IMR-90 (cell line): ENCODE results near the gene ZNF692. TPM values are rescaled to one million over a fixed set of nuclear protein-coding genes. Genes with fewer than 3 reads are reported as not detected.

Experiments
- ATAC-seq: fragments of 200-7000 bp; cut with Tn5 transposase; 2 replicates; pipeline ENCODE4 v1.9.1; 2020; ENCODE audit warnings: low read depth, mild to moderate bottlenecking, moderate library complexity
- BruUV-seq: library from RNA; stranded (reverse); fragments of 400-500 nt; replicated peaks from 2 replicates; lab custom pipeline; 2021; lab: Mats Ljungman, UMichigan
- CTCF ChIA-PET: fragments of 300-600 bp; formaldehyde crosslinking; extraction: SDS; loops from one replicate; lab custom pipeline; 2021; ENCODE audit warnings: antibody characterized with exemption; lab: Yijun Ruan, JAX
- POLR2A ChIA-PET: fragments of 300-600 bp; sonication (Branson Sonifier 250); formaldehyde crosslinking; loops from one replicate; lab custom pipeline; 2022; ENCODE audit warnings: antibody characterized with exemption; ENCODE audit not compliant: unreplicated experiment; lab: Charles Lee
- DNase-seq: peaks from one replicate; pipeline ENCODE4 v3.0.0; 2013
- H2AFZ ChIP-seq: replicated peaks from 2 replicates; pipeline ENCODE3; 2013; ENCODE audit warnings: low read length, mild to moderate bottlenecking; ENCODE audit not compliant: poor library complexity
- H2AK5ac ChIP-seq: 2 replicates; pipeline ENCODE4 v1.6.1; 2013; ENCODE audit warnings: low read depth, low read length, inconsistent platforms
- H2AK9ac ChIP-seq: replicated peaks from 2 replicates; pipeline ENCODE3; 2013; ENCODE audit warnings: mild to moderate bottlenecking, low read depth, low read length, moderate library complexity; ENCODE audit not compliant: poor library complexity
- H2BK120ac ChIP-seq: 2 replicates; pipeline ENCODE4 v1.6.1; 2013; ENCODE audit warnings: low read depth, low read length, inconsistent platforms
- H2BK15ac ChIP-seq: 3 replicates; pipeline ENCODE4 v1.6.1; 2013; ENCODE audit warnings: low read depth, low read length, inconsistent platforms
- H2BK20ac ChIP-seq: 2 replicates; pipeline ENCODE4 v1.6.1; 2013; ENCODE audit warnings: low read depth, mild to moderate bottlenecking, inconsistent platforms, low read length, moderate library complexity
- H2BK5ac ChIP-seq: 2 replicates; pipeline ENCODE4 v1.6.1; 2013; ENCODE audit warnings: mild to moderate bottlenecking, low read depth, low read length, inconsistent platforms; ENCODE audit not compliant: poor library complexity, severe bottlenecking
- H3K14ac ChIP-seq: replicated peaks from 2 replicates; pipeline ENCODE4 v1.6.1; 2013; ENCODE audit warnings: low read depth, low read length, inconsistent platforms
- H3K18ac ChIP-seq: 2 replicates; pipeline ENCODE4 v1.6.1; 2013; ENCODE audit warnings: low read depth, low read length, control low read depth
- H3K23ac ChIP-seq: 2 replicates; pipeline ENCODE4 v1.6.1; 2013; ENCODE audit warnings: low read depth, low read length, inconsistent platforms
- H3K27ac ChIP-seq: 2 replicates; pipeline ENCODE4 v1.5.1; 2013; ENCODE audit warnings: mild to moderate bottlenecking, control low read depth, low read length; ENCODE audit not compliant: insufficient read depth
- H3K27me3 ChIP-seq: 2 replicates; pipeline ENCODE4 v1.6.1; 2013; ENCODE audit warnings: low read length; ENCODE audit not compliant: control insufficient read depth, insufficient read depth
- H3K36me3 ChIP-seq: 2 replicates; pipeline ENCODE4 v1.6.1; 2013; ENCODE audit warnings: low read length, mixed read lengths; ENCODE audit not compliant: control insufficient read depth, insufficient read depth
- H3K4ac ChIP-seq: 2 replicates; pipeline ENCODE4 v1.6.1; 2013; ENCODE audit warnings: low read depth, low read length, inconsistent platforms
- H3K4me1 ChIP-seq: 2 replicates; pipeline ENCODE4 v1.6.1; 2013; ENCODE audit warnings: low read length, mixed read lengths; ENCODE audit not compliant: control insufficient read depth, insufficient read depth
- H3K4me2 ChIP-seq: 2 replicates; pipeline ENCODE4 v1.6.1; 2013; ENCODE audit warnings: low read depth, mild to moderate bottlenecking, control low read depth, low read length, moderate library complexity
- H3K4me3 ChIP-seq: 2 replicates; pipeline ENCODE4 v1.5.1; 2013; ENCODE audit warnings: low read depth, mild to moderate bottlenecking, control low read depth, low read length, moderate library complexity; ENCODE audit not compliant: insufficient read depth
- H3K56ac ChIP-seq: 2 replicates; pipeline ENCODE4 v1.6.1; 2013; ENCODE audit warnings: low read length, inconsistent platforms; ENCODE audit not compliant: insufficient read depth; ENCODE audit errors: extremely low read depth
- H3K79me1 ChIP-seq, 2 experiments: 2 replicates each; pipeline ENCODE4 v1.6.1; 2013; ENCODE audit warnings: low read length in 2 of 2, inconsistent platforms in 1 of 2, low read depth in 1 of 2
- H3K9ac ChIP-seq: 2 replicates; pipeline ENCODE4 v1.6.1; 2013; ENCODE audit warnings: low read depth, low read length, control low read depth
- H3K9me1 ChIP-seq: 2 replicates; pipeline ENCODE4 v1.6.1; 2013; ENCODE audit warnings: low read length, inconsistent platforms; ENCODE audit not compliant: insufficient read depth
- H3K9me3 ChIP-seq: 2 replicates; pipeline ENCODE4 v1.6.1; 2013; ENCODE audit warnings: low read length; ENCODE audit not compliant: control insufficient read depth, insufficient read depth
- H4K20me1 ChIP-seq: 2 replicates; pipeline ENCODE4 v1.6.1; 2013; ENCODE audit warnings: low read length, inconsistent platforms; ENCODE audit not compliant: insufficient read depth
- H4K5ac ChIP-seq: 2 replicates; pipeline ENCODE4 v1.6.1; 2013; ENCODE audit warnings: mild to moderate bottlenecking, low read depth, low read length, control low read depth
- H4K8ac ChIP-seq, 2 experiments: 2 replicates each; pipeline ENCODE4 v1.6.1; 2013; ENCODE audit warnings: low read depth in 2 of 2, low read length in 2 of 2, control low read depth in 1 of 2, inconsistent platforms in 1 of 2
- H4K91ac ChIP-seq: 2 replicates; pipeline ENCODE4 v1.6.1; 2013; ENCODE audit warnings: low read depth, low read length, inconsistent platforms; ENCODE audit not compliant: insufficient read depth
- BHLHE40 ChIP-seq: fragments of 150-350 bp; IDR thresholded peaks from 2 replicates; pipeline ENCODE4 v1.6.1; 2016; ENCODE audit warnings: mild to moderate bottlenecking, low read depth, low read length
- CEBPB ChIP-seq: IDR thresholded peaks from 2 replicates; pipeline ENCODE4 v1.6.1; 2012; ENCODE audit warnings: low read depth, low read length, improper control_type of control experiment
- CHD1 ChIP-seq: IDR thresholded peaks from 2 replicates; pipeline ENCODE4 v1.6.1; 2012; ENCODE audit warnings: low read depth, low read length, improper control_type of control experiment
- CTCF ChIP-seq: conservative IDR thresholded peaks from 2 replicates; pipeline ENCODE4 v1.5.1; 2012; ENCODE audit warnings: mild to moderate bottlenecking, low read depth, low read length, improper control_type of control experiment
- ELK1 ChIP-seq: fragments of 150-350 bp; IDR thresholded peaks from 2 replicates; pipeline ENCODE4 v1.6.1; 2016; ENCODE audit warnings: low read depth, mild to moderate bottlenecking, low read length, moderate library complexity, borderline replicate concordance
- FOS ChIP-seq: fragments of 150-350 bp; IDR thresholded peaks from 2 replicates; pipeline ENCODE4 v1.6.1; 2016; ENCODE audit warnings: low read depth, low read length
- MAFK ChIP-seq: IDR thresholded peaks from 2 replicates; pipeline ENCODE4 v1.6.1; 2012; ENCODE audit warnings: low read depth, low read length, improper control_type of control experiment
- MAZ ChIP-seq: IDR thresholded peaks from 2 replicates; pipeline ENCODE4 v1.6.1; 2012; ENCODE audit warnings: low read depth, mild to moderate bottlenecking, low read length, improper control_type of control experiment, moderate library complexity, borderline replicate concordance
- MXI1 ChIP-seq: IDR thresholded peaks from 2 replicates; pipeline ENCODE4 v1.6.1; 2012; ENCODE audit warnings: low read depth, mild to moderate bottlenecking, low read length, moderate library complexity, borderline replicate concordance
- NFE2L2 ChIP-seq: fragments of 150-350 bp; IDR thresholded peaks from 2 replicates; pipeline ENCODE4 v1.6.1; 2016; ENCODE audit warnings: low read depth, mild to moderate bottlenecking, low read length
- POLR2A ChIP-seq: IDR thresholded peaks from 2 replicates; pipeline ENCODE4 v1.6.1; 2012; ENCODE audit warnings: mild to moderate bottlenecking, low read depth, low read length
- RAD21 ChIP-seq: IDR thresholded peaks from 2 replicates; pipeline ENCODE4 v1.6.1; 2012; ENCODE audit warnings: low read length, improper control_type of control experiment
- RCOR1 ChIP-seq: IDR thresholded peaks from 2 replicates; pipeline ENCODE4 v1.6.1; 2012; ENCODE audit warnings: mild to moderate bottlenecking, low read length, improper control_type of control experiment; ENCODE audit not compliant: insufficient replicate concordance
- RFX5 ChIP-seq: IDR thresholded peaks from 2 replicates; pipeline ENCODE4 v1.8.0; 2012; ENCODE audit warnings: low read depth, mild to moderate bottlenecking, low read length, moderate library complexity
- USF2 ChIP-seq: fragments of 150-350 bp; IDR thresholded peaks from 2 replicates; pipeline ENCODE4 v1.6.1; 2017; ENCODE audit warnings: mild to moderate bottlenecking, antibody characterized with exemption, low read length, low read depth
- WGBS, 2 experiments: methylation state at CpG; one replicate each; pipeline versions ENCODE4 v1.1.5 to v1.1.7; 2013; ENCODE audit warnings: missing lambda C conversion rate in 2 of 2; ENCODE audit not compliant: insufficient read length in 1 of 2; ENCODE audit errors: extremely low coverage in 2 of 2; 5-methylcytosine and 5-hydroxymethylcytosine counted together
- dilution Hi-C: fragments of 300-500 bp; cut with HindIII; formaldehyde crosslinking; loops from one replicate; pipeline ENCODE4 v1.14.3; 2018; ENCODE audit warnings: low sequenced_read_pairs; ENCODE audit not compliant: unreplicated experiment
- in situ Hi-C: fragments of 300-500 bp; cut with MboI; formaldehyde crosslinking; loops from 3 replicates; pipeline ENCODE4 v1.14.3; 2019; ENCODE audit warnings: low sequenced_read_pairs, inconsistent platforms, mixed read lengths
- intact Hi-C: fragments of 100-400 bp; cut with micrococcal nuclease; formaldehyde crosslinking; loops from 2 replicates; pipeline ENCODE4 v1.10.0; 2022
- polyA plus RNA-seq, 3 experiments: library from polyadenylated mRNA; depleted of rRNA; stranded (reverse); fragments of >200 nt; gene quantifications; 2 replicates each; pipeline ENCODE4 v1.2.3, GENCODE V29; 2012; ENCODE audit warnings: low replicate concordance in 1 of 3
- total RNA-seq: library from RNA; depleted of rRNA; stranded (reverse); fragments of >200 nt; gene quantifications from 2 replicates; pipeline ENCODE4 v1.2.3, GENCODE V29; 2012

The ZNF692 gene
- total and polyA plus RNA-seq, 2 of the 4 experiments (the other 2 are of a cell fraction) = 7.3 to 50.4 TPM

GRCh38 chr1:248897412-248898337 is 38.8 kb upstream of the ZNF692 start:
- H4K8ac ChIP-seq = no peak overlapping the region
- no peak overlapping the region for H3K9ac ChIP-seq
- no peaks in the 10 kb centered on the region for H4K20me1 ChIP-seq
- BruUV-seq = no TSS peak
- H3K36me3 ChIP-seq = no peaks in the 10 kb centered on the region
- no peak overlapping the region for H2AK5ac ChIP-seq
- H3K4me2 ChIP-seq = no peak overlapping the region
- H3K23ac ChIP-seq = no peak overlapping the region
- CTCF ChIA-PET = no interaction called here
- no peak for TF ChIP-seq CHD1
- no peak for TF ChIP-seq MAFK
- TF ChIP-seq BHLHE40 = no peak
- no peak for TF ChIP-seq RCOR1
- TF ChIP-seq RAD21 = no peak
- TF ChIP-seq RFX5 = no peak
- TF ChIP-seq NFE2L2 = no peak
- TF ChIP-seq MXI1 = no peak
- no peak for TF ChIP-seq CTCF
- no peak for TF ChIP-seq POLR2A
- TF ChIP-seq CEBPB = no peak
- no peak for TF ChIP-seq ELK1
- TF ChIP-seq USF2 = no peak
- TF ChIP-seq FOS = no peak
- no peak for TF ChIP-seq MAZ
- no peak overlapping the region for H2BK5ac ChIP-seq
- H3K27me3 ChIP-seq = peaks cover under 1% of the 10 kb centered on the region
- ATAC-seq (no peak), DNase-seq (no peak)
- H4K5ac ChIP-seq = no peak overlapping the region
- POLR2A ChIA-PET = no interaction called here
- H3K4me3 ChIP-seq = no peak overlapping the region
- H3K9me3 ChIP-seq = no peaks in the 10 kb centered on the region
- no peak overlapping the region for H2BK20ac ChIP-seq
- H3K27ac ChIP-seq = no peak overlapping the region
- no peak overlapping the region for H2AFZ ChIP-seq
- no peak overlapping the region for H3K18ac ChIP-seq
- H4K91ac ChIP-seq = no peak overlapping the region
- H3K4ac ChIP-seq = no peak overlapping the region
- no peak overlapping the region for H3K56ac ChIP-seq
- intact Hi-C loops (no loop called here), in situ Hi-C loops (no loop called here), dilution Hi-C loops (no loop called here)
- H2AK9ac ChIP-seq = peak overlapping the region; percentile 39
- H2BK15ac ChIP-seq = no peak overlapping the region
- no peak overlapping the region for H2BK120ac ChIP-seq
- H3K9me1 ChIP-seq = no peaks in the 10 kb centered on the region
- WGBS, 2 experiments = 62% methylated on average over 3 of the region's 9 CpGs; no CpG with 5 or more reads in 1 of the 2 experiments
- no peaks in the 10 kb centered on the region for H3K4me1 ChIP-seq
- no peaks in the 10 kb centered on the region for H3K79me1 ChIP-seq
- H3K14ac ChIP-seq = no peak overlapping the region
